Endothelial cell of umbilical vein (primary cell): ENCODE measurements around the gene ILKAP. TPM values are rescaled to one million over a fixed set of nuclear protein-coding genes. Genes with fewer than 3 reads are reported as not detected.

ENCODE experiments used
- BruUV-seq: library from RNA; stranded (reverse); fragments of 400-500 nt; replicated peaks from 2 replicates; lab custom pipeline; 2021; lab: Mats Ljungman, UMichigan
- CTCF ChIA-PET: fragments of 300-600, 350-600 bp; sonication (Branson Sonifier 250); formaldehyde crosslinking; loops from one replicate; lab custom pipeline; 2021; ENCODE audit warnings: antibody characterized with exemption, inconsistent platforms; lab: Charles Lee
- POLR2A ChIA-PET: fragments of 300-600, 350-600 bp; sonication (Branson Sonifier 250); formaldehyde crosslinking; loops from one replicate; lab custom pipeline; 2021; ENCODE audit warnings: antibody characterized with exemption, inconsistent platforms; lab: Charles Lee
- DNase-seq: peaks from one replicate; pipeline ENCODE4 v3.0.0-alpha.2; 2011; ENCODE audit warnings: low read depth, low spot score
- FAIRE-seq: peaks from 2 replicates; lab custom pipeline; 2011; peaks lifted over from hg19 to GRCh38; lab: Jason Lieb, UNC
- H2AFZ ChIP-seq: 2 replicates; pipeline ENCODE4 v1.6.0; 2012; ENCODE audit warnings: low read depth, low read length, control low read depth, inconsistent platforms
- H3K27ac ChIP-seq: 2 replicates; pipeline ENCODE4 v1.5.1; 2011; ENCODE audit warnings: low read depth, mild to moderate bottlenecking, control low read depth, low read length, moderate library complexity; ENCODE audit not compliant: insufficient read depth
- H3K27me3 ChIP-seq, 2 experiments: 2 replicates each; pipeline versions ENCODE4 v1.6.0 to v1.6.1; 2011; ENCODE audit warnings: low read length in 2 of 2, mixed read lengths in 1 of 2; ENCODE audit not compliant: control insufficient read depth in 2 of 2, insufficient read depth in 2 of 2
- H3K36me3 ChIP-seq, 2 experiments: 2 replicates in 1 of 2; 3 replicates in 1 of 2; pipeline ENCODE4 v1.5.1; 2011; ENCODE audit warnings: low read length in 2 of 2, mild to moderate bottlenecking in 1 of 2, moderate library complexity in 1 of 2; ENCODE audit not compliant: control insufficient read depth in 2 of 2, insufficient read depth in 2 of 2; ENCODE audit errors: extremely low read depth in 1 of 2
- H3K4me1 ChIP-seq: 3 replicates; pipeline ENCODE4 v1.5.1; 2011; ENCODE audit warnings: mild to moderate bottlenecking, low read length; ENCODE audit not compliant: control insufficient read depth, insufficient read depth; ENCODE audit errors: extremely low read depth
- H3K4me2 ChIP-seq: 2 replicates; pipeline ENCODE4 v1.6.1; 2011; ENCODE audit warnings: low read length, control low read depth, mixed read lengths; ENCODE audit not compliant: insufficient read depth
- H3K4me3 ChIP-seq, 3 experiments: fragments of 200-600 bp in 1 of 3; sonication (generic), shearing (Covaris generic) in 1 of 3; replicated peaks in 1 of 3; 2 replicates each; pipeline ENCODE4 v1.5.1; 2011 to 2016; ENCODE audit warnings: control low read depth in 3 of 3, low read length in 3 of 3, mild to moderate bottlenecking in 2 of 3, inconsistent platforms in 1 of 3, low read depth in 1 of 3, moderate library complexity in 1 of 3; ENCODE audit not compliant: insufficient read depth in 1 of 3
- H3K79me2 ChIP-seq: 2 replicates; pipeline ENCODE4 v1.6.0; 2012; ENCODE audit warnings: low read length, inconsistent platforms; ENCODE audit not compliant: control insufficient read depth, insufficient read depth
- H3K9ac ChIP-seq: replicated peaks from 2 replicates; pipeline ENCODE3; 2011; ENCODE audit warnings: low read length, control low read depth; ENCODE audit not compliant: insufficient read depth; ENCODE audit errors: extremely low read depth
- H3K9me1 ChIP-seq: replicated peaks from 3 replicates; pipeline ENCODE4 v1.6.0; 2011; ENCODE audit warnings: mild to moderate bottlenecking, low read length; ENCODE audit not compliant: control insufficient read depth, insufficient read depth; ENCODE audit errors: extremely low read depth
- H3K9me3 ChIP-seq: replicated peaks from 2 replicates; pipeline ENCODE4 v1.5.1; 2012; ENCODE audit warnings: low read length, inconsistent platforms; ENCODE audit not compliant: control insufficient read depth, insufficient read depth
- H4K20me1 ChIP-seq: replicated peaks from 2 replicates; pipeline ENCODE3; 2011; ENCODE audit warnings: mild to moderate bottlenecking, low read length; ENCODE audit not compliant: control insufficient read depth, insufficient read depth; ENCODE audit errors: extremely low read depth
- CTCF ChIP-seq, 2 donors: IDR thresholded peaks; 1 replicate in 1 of 2; 2 replicates in 1 of 2; pipeline ENCODE4 v1.5.1; 2011; ENCODE audit warnings: low read length in 2 of 2, mild to moderate bottlenecking in 2 of 2, moderate library complexity in 2 of 2, control low read depth in 1 of 2, inconsistent platforms in 1 of 2, low read depth in 1 of 2; ENCODE audit not compliant: insufficient read depth in 1 of 2; ENCODE audit errors: extremely low read depth in 1 of 2
- EZH2 ChIP-seq: IDR thresholded peaks from 2 replicates; pipeline ENCODE4 v1.6.1; 2012; ENCODE audit warnings: borderline replicate concordance, low read depth, mild to moderate bottlenecking, moderate library complexity, low read length, inconsistent platforms; ENCODE audit not compliant: severe bottlenecking
- FOS ChIP-seq: IDR thresholded peaks from 2 replicates; pipeline ENCODE4 v1.6.1; 2011; ENCODE audit warnings: mild to moderate bottlenecking, low read length, moderate library complexity, borderline replicate concordance; ENCODE audit not compliant: insufficient read depth
- GATA2 ChIP-seq: IDR thresholded peaks from 2 replicates; pipeline ENCODE4 v1.7.0; 2011; ENCODE audit warnings: low read depth, mild to moderate bottlenecking, moderate library complexity, mixed read lengths, low read length; ENCODE audit not compliant: insufficient read length, insufficient read depth
- JUN ChIP-seq: IDR thresholded peaks from 2 replicates; pipeline ENCODE4 v1.6.1; 2011; ENCODE audit warnings: borderline replicate concordance, low read depth; ENCODE audit not compliant: insufficient read length, insufficient read depth
- MYC ChIP-seq: IDR thresholded peaks from one replicate; pipeline ENCODE4 v1.6.1; 2011; ENCODE audit warnings: mild to moderate bottlenecking, low read depth, low read length
- POLR2A ChIP-seq: IDR thresholded peaks from 2 replicates; pipeline ENCODE4 v1.6.1; 2012; ENCODE audit warnings: low read depth, mild to moderate bottlenecking, control low read depth, low read length
- POLR2AphosphoS5 ChIP-seq: IDR thresholded peaks from 2 replicates; pipeline ENCODE4 v1.6.1; 2012; ENCODE audit warnings: low read depth, mild to moderate bottlenecking, control low read depth, low read length, moderate library complexity; ENCODE audit not compliant: insufficient read depth
- dilution Hi-C: fragments of 300-500 bp; cut with MboI; formaldehyde crosslinking; loops from one replicate; pipeline ENCODE4 v1.15.0; 2019; ENCODE audit warnings: low sequenced_read_pairs; ENCODE audit not compliant: extremely low pct_ligation_motif_present
- intact Hi-C: fragments of 100-400 bp; cut with micrococcal nuclease; formaldehyde crosslinking; loops from one replicate; pipeline ENCODE4 v1.10.0; 2022
- polyA plus RNA-seq, 4 experiments: library from polyadenylated mRNA; depleted of rRNA in 3 of 4; stranded (reverse) in 3 of 4; unstranded in 1 of 4; fragments of >200 nt; gene quantifications; 2 replicates each; pipeline versions ENCODE4 v1.2.1 to v1.2.3, GENCODE V29; 2011 to 2012; ENCODE audit warnings: missing spikeins in 1 of 4
- total RNA-seq: library from RNA; stranded (reverse); gene quantifications from 2 replicates; pipeline ENCODE4 v1.2.3, GENCODE V29; 2021
- TF ChIP-seq, protein P1 (sequence below): IDR thresholded peaks from 2 replicates; pipeline ENCODE4 v1.6.1; 2011; ENCODE audit not compliant: insufficient read depth, insufficient read length

ILKAP gene
- total and polyA plus RNA-seq, 2 donors (not counting 3 experiments of a cell fraction or from before 2014, with no cell fraction given) = 49.2 to 49.8 TPM

DNA sequence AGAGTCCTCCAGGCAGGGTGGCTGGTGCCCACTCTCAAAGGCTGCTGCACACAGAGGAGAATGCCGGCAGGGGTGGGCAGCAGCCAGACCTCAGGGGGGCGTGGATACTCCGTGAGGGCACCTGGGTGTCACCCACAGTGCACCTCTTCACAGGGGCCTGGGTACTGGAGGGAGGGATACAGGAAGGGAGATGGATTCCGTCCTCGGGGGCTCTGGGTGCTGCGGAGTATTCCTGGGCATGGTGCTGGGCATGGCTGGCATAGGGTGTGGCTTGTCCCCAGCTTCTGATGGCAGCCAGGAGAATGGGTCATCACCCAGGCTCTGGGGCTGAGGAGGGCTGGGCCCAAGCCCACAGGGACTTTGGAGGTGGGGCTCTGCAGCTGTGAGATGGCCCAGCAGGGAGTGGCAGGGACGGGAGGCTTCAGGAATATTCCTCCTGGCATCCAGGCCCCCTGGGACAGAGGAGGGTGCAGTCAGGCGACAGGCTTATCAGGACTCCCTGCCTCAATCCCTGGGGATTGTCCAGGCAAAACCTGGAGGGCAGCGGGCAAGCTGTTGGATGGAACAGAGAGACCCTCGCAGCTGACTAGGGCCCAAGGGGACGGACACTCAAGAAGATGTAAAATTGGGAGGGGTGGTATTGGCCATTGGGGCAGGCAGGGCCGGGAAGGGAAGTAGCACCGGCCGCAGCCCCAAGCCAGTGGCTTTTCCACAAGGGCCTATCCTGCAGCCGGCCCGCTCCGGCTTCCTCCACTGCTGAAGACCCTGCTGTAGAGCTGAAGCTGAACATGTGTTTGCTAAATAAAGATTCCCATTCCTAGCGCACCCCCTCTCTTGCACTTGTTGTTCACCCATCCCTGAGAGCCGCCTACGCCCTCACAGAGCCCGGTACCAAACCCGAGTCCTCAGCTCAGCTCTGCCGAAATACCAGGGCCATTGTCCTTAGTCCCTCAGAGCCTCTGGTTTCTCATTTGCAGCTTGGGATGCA is 70.7 kb downstream of the ILKAP start:
- no peak for DNase-seq
- dilution Hi-C loops = no loop called here
- no TSS peak for BruUV-seq
- H3K4me3 ChIP-seq = no peak overlapping the region
- CTCF ChIA-PET = no interaction called here
- no peak for FAIRE-seq
- no peaks in the 10 kb centered on the region for H3K36me3 ChIP-seq
- H3K79me2 ChIP-seq = no peaks in the 10 kb centered on the region
- no peak overlapping the region for H3K4me2 ChIP-seq
- no peak overlapping the region for H3K27ac ChIP-seq
- H3K4me1 ChIP-seq = no peaks in the 10 kb centered on the region
- no peaks in the 10 kb centered on the region for H3K27me3 ChIP-seq
- TF ChIP-seq POLR2A (no peak), GATA2 (no peak), MYC (no peak)
- no peaks in the 10 kb centered on the region for H3K9me1 ChIP-seq
- H3K9ac ChIP-seq = no peak overlapping the region
- POLR2A ChIA-PET = no interaction called here
- no peaks in the 10 kb centered on the region for H3K9me3 ChIP-seq
- intact Hi-C loops = no loop called here
- no peak overlapping the region for H2AFZ ChIP-seq
- H4K20me1 ChIP-seq = no peaks in the 10 kb centered on the region

GRCh38 chr2:238131761-238132462 is 71.6 kb downstream of the ILKAP start:
- no peak for DNase-seq
- H3K4me3 ChIP-seq = no peak overlapping the region
- ChIA-PET POLR2A (no interaction called here), CTCF (no interaction called here)
- H3K9me1 ChIP-seq = no peaks in the 10 kb centered on the region
- no peaks in the 10 kb centered on the region for H3K36me3 ChIP-seq
- no peaks in the 10 kb centered on the region for H3K79me2 ChIP-seq
- no peak overlapping the region for H3K9ac ChIP-seq
- TF ChIP-seq EZH2 (no peak), JUN (no peak), GATA2 (no peak), MYC (no peak), POLR2AphosphoS5 (no peak), POLR2A (no peak), CTCF (IDR thresholded peaks at IDR 0.05; ENCODE audit: extremely low read depth in 1 of 2, insufficient read depth in 1 of 2, low read depth in 1 of 2, low read length in 2 of 2) (no peak), FOS (no peak)
- TF ChIP-seq, protein P1, sequence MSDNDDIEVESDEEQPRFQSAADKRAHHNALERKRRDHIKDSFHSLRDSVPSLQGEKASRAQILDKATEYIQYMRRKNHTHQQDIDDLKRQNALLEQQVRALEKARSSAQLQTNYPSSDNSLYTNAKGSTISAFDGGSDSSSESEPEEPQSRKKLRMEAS = no peak
- no peaks in the 10 kb centered on the region for H4K20me1 ChIP-seq
- no peak overlapping the region for H2AFZ ChIP-seq
- H3K4me1 ChIP-seq = no peaks in the 10 kb centered on the region
- intact Hi-C loops (no loop called here), dilution Hi-C loops (no loop called here)
- no peak overlapping the region for H3K4me2 ChIP-seq
- H3K9me3 ChIP-seq = no peaks in the 10 kb centered on the region
- no peak for FAIRE-seq
- no peak overlapping the region for H3K27ac ChIP-seq
- no TSS peak for BruUV-seq
- H3K27me3 ChIP-seq = no peaks in the 10 kb centered on the region
